Caki2 (cell line): Measurements from ENCODE around the gene STXBP6. TPM values are rescaled to one million over a fixed set of nuclear protein-coding genes. Genes with fewer than 3 reads are reported as not detected.

Source experiments
- DNase-seq: peaks from one replicate; pipeline ENCODE4 v3.0.0-alpha.2; 2015; ENCODE audit warnings: low read depth
- in situ Hi-C: cut with HindIII; loops from 2 replicates; pipeline ENCODE4 v1.10.0; 2016; ENCODE audit warnings: low sequenced_read_pairs, low pct_unique_long_range_greater_than_20kb, mixed read lengths
- total RNA-seq: library from RNA; depleted of rRNA; stranded (reverse); fragments of >200 nt; shearing (Covaris generic); gene quantifications from 2 replicates; pipeline ENCODE4 v1.2.3, GENCODE V29; 2014; ENCODE audit warnings: low replicate concordance; rRNA removed

Gene STXBP6
- 12.0 and 14.9 TPM in 2 replicates for total RNA-seq

GRCh38 chr14:25049568-25050268, at the start of gene STXBP6:
Gene STXBP6 (minus strand): TSS chr14:25050147. CDS start chr14:24974818, 75,329 bp downstream.
- in situ Hi-C loops: no loop called here
- DNase-seq: peak; percentile 64

DNA sequence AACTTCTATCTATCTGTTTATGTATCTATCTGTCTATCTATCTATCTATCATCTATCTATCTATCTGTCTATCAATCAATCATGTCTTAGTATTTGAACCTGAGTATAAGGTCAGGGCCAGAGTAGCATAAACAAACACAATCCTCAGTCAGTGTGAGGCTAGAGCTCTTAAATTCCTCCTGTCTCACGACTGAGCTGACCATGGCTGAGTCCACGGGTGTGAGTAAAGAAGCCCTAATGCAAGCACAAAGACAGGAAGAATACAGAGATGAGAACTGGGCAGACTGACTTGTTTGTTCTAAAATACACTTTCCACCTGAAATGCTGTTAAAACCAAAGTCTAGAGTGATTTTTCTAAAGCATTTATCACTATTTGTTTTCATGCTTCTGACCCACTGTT, 47.2 kb upstream of the STXBP6 start:
- no peak for DNase-seq
- in situ Hi-C loops: no loop called here

- in situ Hi-C loops: no loop called here
- no peak for DNase-seq
Observed at GRCh38 chr14:25095736-25096437, 45.9 kb upstream of the STXBP6 start.

DNA sequence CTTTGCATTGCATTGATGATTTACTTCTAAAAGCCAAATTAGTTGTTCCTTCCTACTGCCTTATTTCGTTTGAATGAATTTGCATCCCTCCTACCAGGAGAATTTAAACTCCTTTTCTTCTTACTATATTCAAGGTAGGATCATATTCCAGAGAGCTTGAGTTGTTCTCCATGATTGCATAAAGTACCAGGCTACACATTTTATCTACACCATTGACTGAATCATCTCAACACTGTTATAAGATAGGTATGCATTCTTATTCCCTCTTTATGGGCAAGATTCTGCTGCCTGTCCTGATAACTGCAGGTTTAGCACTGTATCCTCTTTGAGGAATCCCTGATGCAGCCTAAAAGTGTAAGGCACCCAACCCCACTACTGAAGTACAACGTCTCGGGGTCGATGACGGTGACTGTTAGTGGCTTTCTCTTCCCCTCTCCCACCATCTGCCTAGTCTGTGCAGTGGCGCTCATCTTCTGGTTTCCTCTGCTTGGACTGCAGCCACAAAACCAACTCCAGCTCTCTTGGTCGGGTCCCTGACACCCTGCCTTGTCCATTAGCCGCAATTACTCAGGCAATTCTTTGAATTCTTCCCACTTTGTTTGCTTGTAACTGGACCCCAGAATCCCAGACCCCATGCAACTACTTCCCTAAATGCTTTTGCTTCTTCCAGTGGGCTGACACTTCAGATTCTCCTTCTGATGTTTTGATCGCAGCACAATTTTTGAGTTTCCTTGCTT, 44.4 kb upstream of the STXBP6 start:
- in situ Hi-C loops: no loop called here
- no peak for DNase-seq

- in situ Hi-C loops: no loop called here
- DNase-seq: no peak
Observed at GRCh38 chr14:25092258-25092740, 42.4 kb upstream of the STXBP6 start.

DNA sequence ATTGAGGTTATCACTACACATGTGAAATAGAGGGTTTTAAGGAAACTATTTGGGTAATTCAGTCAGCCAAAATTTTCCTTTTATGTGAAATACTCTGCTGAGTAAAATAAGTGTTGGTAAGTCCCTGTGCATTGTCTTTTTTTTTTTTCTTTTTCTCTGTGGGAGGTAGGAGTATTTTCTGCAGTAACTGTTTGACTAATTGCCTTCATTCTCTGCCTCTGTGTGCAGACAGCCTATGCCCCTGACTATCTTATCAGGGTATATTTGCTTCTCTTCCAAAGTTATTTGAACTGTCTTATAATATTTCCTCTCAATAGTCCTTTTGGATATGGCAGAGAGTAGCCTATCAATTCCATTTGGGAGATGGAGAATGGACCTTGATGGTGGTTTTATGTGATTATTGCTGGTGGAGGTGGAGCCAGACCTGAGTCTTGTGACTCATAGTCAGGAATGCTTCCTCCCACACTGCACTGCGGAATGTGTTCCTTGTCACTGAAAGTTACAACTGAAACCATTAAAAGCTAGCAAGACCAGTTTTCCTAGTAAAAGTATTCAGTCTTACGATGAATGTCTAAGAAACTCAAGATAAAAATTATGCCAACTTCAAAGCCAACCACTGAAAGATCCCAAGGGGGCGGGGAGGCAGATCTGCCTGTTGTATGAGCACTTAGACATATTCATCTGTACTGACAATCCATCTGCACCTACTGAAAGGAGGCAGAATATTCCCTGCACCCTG, 40.9 kb upstream of the STXBP6 start:
- peak; percentile 27 for DNase-seq
- in situ Hi-C loops: no loop called here

DNA sequence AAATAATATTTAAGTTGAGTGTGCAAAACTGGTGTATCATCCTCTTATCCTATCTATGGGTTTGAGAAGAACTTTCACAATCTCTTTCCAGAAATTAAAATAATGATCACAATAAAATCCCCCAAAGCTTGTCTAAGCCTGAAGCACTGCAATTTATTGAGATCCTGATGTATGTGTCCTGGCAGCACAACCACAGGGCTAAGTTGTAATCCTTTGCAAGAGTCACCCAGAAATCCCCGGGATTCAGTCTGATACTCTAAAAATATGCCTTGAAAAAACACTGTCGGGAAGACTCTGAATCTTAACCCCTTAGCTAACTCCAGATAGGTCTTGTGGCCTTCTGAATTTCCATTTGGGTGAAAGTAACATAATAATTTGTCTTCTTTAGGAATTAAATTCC, 40.3 kb upstream of the STXBP6 start:
- no peak for DNase-seq
- in situ Hi-C loops: no loop called here

DNA sequence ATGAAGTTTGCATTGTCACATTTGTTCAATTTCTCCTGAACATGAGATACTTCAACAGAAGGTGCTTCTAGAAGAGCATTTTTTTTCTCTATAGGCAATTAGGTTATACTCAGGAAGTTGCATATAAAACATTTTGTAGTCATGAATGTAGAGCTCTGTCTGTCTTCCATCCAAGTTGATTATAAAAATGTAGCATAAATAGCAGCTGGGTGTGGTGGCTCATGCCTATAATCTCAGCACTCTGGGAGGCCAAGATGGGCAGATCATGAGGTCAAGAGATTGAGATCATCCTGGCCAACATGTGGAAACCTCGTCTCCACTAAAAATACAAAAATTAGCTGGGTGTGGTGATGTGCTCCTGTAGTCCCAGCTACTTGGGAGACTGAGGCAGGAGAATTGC, 39.5 kb upstream of the STXBP6 start:
- DNase-seq: no peak
- in situ Hi-C loops: no loop called here

- no peak for DNase-seq
- in situ Hi-C loops: no loop called here
Observed at GRCh38 chr14:25086821-25087396, 37.0 kb upstream of the STXBP6 start.

GRCh38 chr14:25086081-25086480, 36.1 kb upstream of the STXBP6 start:
- in situ Hi-C loops: no loop called here
- no peak for DNase-seq

DNA sequence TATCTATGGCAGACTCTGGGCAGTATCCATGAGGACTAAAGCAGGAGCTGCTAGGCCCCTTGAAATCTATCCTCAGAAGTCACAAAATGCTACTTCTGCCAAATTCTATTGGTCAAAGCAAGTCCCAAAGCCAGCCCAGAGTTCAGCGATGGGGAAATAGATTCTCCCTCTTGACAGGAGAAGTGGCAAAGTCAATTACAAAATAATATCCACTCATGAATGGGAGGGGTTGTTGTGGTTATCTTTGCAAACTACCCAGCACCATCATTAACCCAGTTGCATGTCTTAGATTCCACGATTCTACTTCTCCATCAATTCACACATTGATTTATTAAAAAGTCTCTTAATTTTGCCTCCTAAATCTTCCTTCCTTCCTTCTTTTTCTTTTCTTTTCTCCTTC, 30.7 kb upstream of the STXBP6 start:
- DNase-seq: no peak
- in situ Hi-C loops: no loop called here

DNA sequence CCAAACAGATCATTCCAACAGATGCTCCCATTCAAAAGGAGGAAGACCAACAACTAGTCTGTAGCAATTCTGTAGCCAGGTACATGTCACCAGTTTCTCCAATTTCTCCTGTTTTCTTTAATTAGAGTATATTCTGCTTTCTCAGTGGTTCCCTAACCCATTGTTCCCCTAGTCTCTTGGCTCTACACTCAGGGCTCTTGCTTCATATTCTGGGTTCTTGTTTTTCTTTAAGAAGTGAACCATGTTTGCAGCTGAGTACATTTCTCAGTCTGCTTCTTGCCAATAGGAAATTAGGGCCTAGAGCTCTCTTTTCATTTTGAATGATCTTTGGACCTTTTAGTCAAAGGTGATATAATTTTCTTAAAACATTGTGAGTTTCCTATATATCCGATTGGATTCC, 29.4 kb upstream of the STXBP6 start:
- in situ Hi-C loops: no loop called here
- DNase-seq: no peak

DNA sequence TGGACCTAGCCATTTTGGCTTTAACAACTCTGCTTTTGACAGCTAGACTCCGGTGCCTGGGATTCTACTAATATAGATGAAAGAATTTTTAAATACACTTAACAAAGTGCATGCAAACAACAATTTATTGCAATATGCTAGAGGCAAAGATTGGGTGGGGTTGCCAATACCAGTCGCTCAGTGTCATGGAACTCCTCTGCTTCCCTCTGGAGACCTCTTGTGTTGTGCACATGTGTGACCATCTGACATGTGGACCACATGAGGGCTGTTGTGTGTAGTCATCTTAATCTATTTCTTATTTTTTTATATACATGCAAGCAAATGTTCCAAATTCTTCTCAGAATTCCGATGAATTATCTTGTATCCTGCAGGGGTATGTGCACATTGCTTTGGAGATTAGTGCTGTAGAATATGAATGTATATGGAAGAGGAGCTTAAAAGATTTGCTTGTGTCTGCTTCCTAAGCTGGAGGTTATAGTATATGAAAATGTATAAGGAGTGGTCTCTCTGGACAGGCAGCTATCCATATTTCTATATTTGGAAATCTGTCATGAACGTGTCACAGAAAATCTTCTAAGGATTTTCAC, 24.2 kb upstream of the STXBP6 start:
- in situ Hi-C loops: no loop called here
- DNase-seq: no peak

DNA sequence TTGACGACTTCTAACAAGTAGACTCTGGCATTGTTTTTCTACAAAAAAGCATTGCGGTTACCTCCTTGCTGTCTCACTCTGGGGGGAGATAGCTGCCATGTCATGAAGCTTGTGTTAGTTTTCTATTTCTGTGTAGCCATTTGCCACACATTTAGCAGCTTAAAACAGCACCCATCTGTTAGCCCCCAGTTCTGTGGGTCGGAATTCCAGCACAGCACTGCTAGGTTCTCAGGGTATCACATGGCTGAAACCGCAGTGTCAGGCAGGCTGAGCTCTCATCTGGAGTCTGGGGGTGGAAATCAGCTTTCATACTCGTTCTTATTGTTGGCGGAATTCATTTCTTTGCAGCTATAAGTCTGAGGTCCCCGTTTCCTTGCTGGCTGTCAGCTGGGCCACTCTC, 19.9 kb upstream of the STXBP6 start:
- no peak for DNase-seq
- in situ Hi-C loops: no loop called here

DNA sequence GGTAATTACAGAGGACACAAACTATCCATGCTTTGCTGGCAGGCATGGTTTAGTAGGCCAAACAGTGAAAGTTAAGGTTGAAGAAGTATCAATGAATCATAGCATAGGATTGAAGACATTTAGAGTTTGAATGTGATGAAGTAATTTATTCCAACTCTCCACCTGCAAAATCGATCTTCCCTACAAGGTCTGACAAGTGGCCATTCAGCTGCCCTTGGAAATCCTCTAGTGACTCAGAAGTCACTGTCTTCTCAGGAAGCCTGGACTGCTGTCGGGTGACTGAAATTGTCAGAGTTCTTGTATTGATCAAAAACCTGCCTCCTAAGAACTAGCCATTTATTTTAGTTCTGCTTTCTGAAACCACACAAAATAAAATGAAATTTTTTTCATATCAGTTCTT, 17.7 kb upstream of the STXBP6 start:
- in situ Hi-C loops: no loop called here
- DNase-seq: no peak

GRCh38 chr14:25062022-25062321, 12.0 kb upstream of the STXBP6 start:
- DNase-seq: no peak
- in situ Hi-C loops: no loop called here

GRCh38 chr14:25056688-25057078, 6.7 kb upstream of the STXBP6 start:
- no peak for DNase-seq
- in situ Hi-C loops: no loop called here
